GM12878 (cell line): ENCODE results near the gene CCDC9. TPM values are rescaled to one million over a fixed set of nuclear protein-coding genes. Genes with fewer than 3 reads are reported as not detected.

ENCODE experiments used
- ATAC-seq: fragments of 200-7000 bp; cut with Tn5 transposase; 3 replicates; pipeline ENCODE4 v1.9.1; 2020; ENCODE audit warnings: mild to moderate bottlenecking, moderate library complexity
- BruUV-seq: library from RNA; stranded (reverse); fragments of 400-500 nt; replicated peaks from 2 replicates; lab custom pipeline; 2021; lab: Mats Ljungman, UMichigan
- CTCF ChIA-PET: fragments of 300-600 bp; sonication (Branson Sonifier 250); formaldehyde crosslinking; extraction: SDS; loops from one replicate; lab custom pipeline; 2021; ENCODE audit warnings: inconsistent platforms; lab: Yijun Ruan, JAX
- POLR2A ChIA-PET: fragments of 350-600 bp; formaldehyde crosslinking; extraction: SDS; loops from one replicate; lab custom pipeline; 2021; ENCODE audit warnings: inconsistent platforms; lab: Charles Lee
- RAD21 ChIA-PET: fragments of 300-600 bp; sonication (Branson Sonifier 250); formaldehyde crosslinking; loops from one replicate; lab custom pipeline; 2023; ENCODE audit warnings: antibody characterized with exemption; ENCODE audit not compliant: unreplicated experiment; lab: Charles Lee
- SMC1A ChIA-PET: fragments of 300-600 bp; sonication (Branson Sonifier 250); formaldehyde crosslinking; loops from one replicate; lab custom pipeline; 2023; ENCODE audit not compliant: unreplicated experiment, uncharacterized antibody; lab: Charles Lee
- DNase-seq: peaks from one replicate; pipeline ENCODE4 v3.0.0-alpha.2; 2011; ENCODE audit warnings: low read depth, low spot score
- FAIRE-seq: peaks from 3 replicates; lab custom pipeline; 2011; peaks lifted over from hg19 to GRCh38; lab: Jason Lieb, UNC
- H2AFZ ChIP-seq: 2 replicates; pipeline ENCODE4 v1.6.0; 2011; ENCODE audit warnings: low read depth, low read length, control low read depth; ENCODE audit not compliant: control insufficient read depth
- H3K27ac ChIP-seq: 2 replicates; pipeline ENCODE4 v1.5.1; 2011; ENCODE audit warnings: control low read depth; ENCODE audit not compliant: control insufficient read depth, insufficient read depth
- H3K27me3 ChIP-seq, 2 experiments: replicated peaks in 1 of 2; 2 replicates each; pipeline versions ENCODE4 v1.6.0 to v1.6.1; 2011; ENCODE audit warnings: low read length in 1 of 2; ENCODE audit not compliant: control insufficient read depth in 2 of 2, insufficient read depth in 2 of 2
- H3K36me3 ChIP-seq, 2 experiments: 2 replicates each; pipeline ENCODE4 v1.5.1; 2011; ENCODE audit warnings: low read length in 1 of 2; ENCODE audit not compliant: control insufficient read depth in 2 of 2, insufficient read depth in 2 of 2
- H3K4me1 ChIP-seq: 2 replicates; pipeline ENCODE4 v1.6.1; 2011; ENCODE audit warnings: mild to moderate bottlenecking, low read length, moderate library complexity, mixed read lengths; ENCODE audit not compliant: control insufficient read depth, insufficient read depth
- H3K4me2 ChIP-seq: 2 replicates; pipeline ENCODE4 v1.6.0; 2011; ENCODE audit warnings: control low read depth; ENCODE audit not compliant: control insufficient read depth, insufficient read depth
- H3K4me3 ChIP-seq: fragments of 200-600 bp; sonication (generic); 2 replicates; pipeline ENCODE4 v1.5.1; 2016
- H3K79me2 ChIP-seq: 2 replicates; pipeline ENCODE4 v1.6.0; 2011; ENCODE audit warnings: low read length; ENCODE audit not compliant: control insufficient read depth, insufficient read depth
- H3K9ac ChIP-seq: 2 replicates; pipeline ENCODE4 v1.8.0; 2011; ENCODE audit warnings: low read length, control low read depth, mixed read lengths; ENCODE audit not compliant: control insufficient read depth, insufficient read depth
- H3K9me3 ChIP-seq: replicated peaks from 3 replicates; pipeline ENCODE4 v1.5.1; 2011; ENCODE audit warnings: mild to moderate bottlenecking, low read length; ENCODE audit not compliant: control insufficient read depth, insufficient read depth
- H4K20me1 ChIP-seq: 2 replicates; pipeline ENCODE4 v1.6.0; 2011; ENCODE audit not compliant: control insufficient read depth, insufficient read depth
- CBX5 ChIP-seq: sonication (generic); IDR thresholded peaks from 2 replicates; pipeline ENCODE4 v1.6.1; 2016; ENCODE audit warnings: low read depth, moderate library complexity, mild to moderate bottlenecking, inconsistent platforms
- CHD2 ChIP-seq: IDR thresholded peaks from 2 replicates; pipeline ENCODE4 v1.6.1; 2011; ENCODE audit warnings: low read depth, low read length, improper control_type of control experiment, borderline replicate concordance
- EZH2 ChIP-seq: IDR thresholded peaks from 2 replicates; pipeline ENCODE4 v1.6.1; 2012; ENCODE audit warnings: low read depth, mild to moderate bottlenecking, control low read depth, inconsistent platforms, low read length, borderline replicate concordance; ENCODE audit not compliant: control insufficient read depth
- HCFC1 ChIP-seq: fragments of 150-350 bp; IDR thresholded peaks from 2 replicates; pipeline ENCODE4 v1.6.1; 2014; ENCODE audit warnings: low read length
- HDGF ChIP-seq: fragments of 450-650 bp; IDR thresholded peaks from 2 replicates; pipeline ENCODE4 v1.6.1; 2016; ENCODE audit warnings: antibody characterized with exemption
- RAD21 ChIP-seq: IDR thresholded peaks from 2 replicates; pipeline ENCODE4 v1.6.1; 2011; ENCODE audit warnings: mild to moderate bottlenecking, low read depth, low read length, moderate library complexity; ENCODE audit not compliant: insufficient read depth
- SIN3A ChIP-seq: IDR thresholded peaks from 2 replicates; pipeline ENCODE4 v1.6.1; 2012; ENCODE audit warnings: low read depth, low read length, improper control_type of control experiment
- SUZ12 ChIP-seq: fragments of 200-600 bp; sonication (generic); IDR thresholded peaks from one replicate; pipeline ENCODE4 v1.6.1; 2018; ENCODE audit warnings: antibody characterized with exemption, mild to moderate bottlenecking; ENCODE audit not compliant: unreplicated experiment
- YY1 ChIP-seq: IDR thresholded peaks from 2 replicates; pipeline ENCODE4 v1.6.1; 2011; ENCODE audit warnings: low read depth, mild to moderate bottlenecking, low read length
- ZBED1 ChIP-seq: IDR thresholded peaks from 2 replicates; pipeline ENCODE4 v1.6.1; 2016; ENCODE audit warnings: borderline replicate concordance
- WGBS: methylation state at CpG from one replicate; pipeline ENCODE4 v1.1.6; 2016; ENCODE audit warnings: low lambda C conversion rate; ENCODE audit not compliant: insufficient replicate concordance, insufficient coverage; ENCODE audit errors: missing lambda C conversion rate; 5-methylcytosine and 5-hydroxymethylcytosine counted together
- in situ Hi-C: fragments of 300-500 bp; cut with MboI; formaldehyde crosslinking; loops from 9 replicates; pipeline ENCODE4 v1.14.3; 2018; ENCODE audit warnings: mixed read lengths
- intact Hi-C: fragments of 100-400 bp; cut with micrococcal nuclease; formaldehyde crosslinking; loops from one replicate; pipeline ENCODE4 v1.14.2; 2022; ENCODE audit not compliant: unreplicated experiment
- polyA plus RNA-seq, 11 experiments: library from polyadenylated mRNA; depleted of rRNA in 4 of 11; unstranded in 6 of 11; stranded (reverse) in 5 of 11; fragments of >200 nt; fragmentation: Nextera tagmentation in 4 of 11; fragmentation: Illumina TruSeq in 1 of 11; extraction: Ambion mirVana in 4 of 11; extraction: Trizol in 1 of 11; gene quantifications; 1 replicate in 1 of 11; 2 replicates in 10 of 11; pipeline versions ENCODE4 v1.2.1 to v1.2.3, GENCODE V29; 2011 to 2016; ENCODE audit warnings: inconsistent platforms in 2 of 11, missing spikeins in 2 of 11, low read depth in 1 of 11
- total RNA-seq, 4 experiments: library from RNA; depleted of rRNA in 3 of 4; stranded (reverse); fragments of >200 nt in 3 of 4; fragmentation: Illumina TruSeq in 1 of 4; extraction: Trizol in 1 of 4; gene quantifications; 2 replicates each; pipeline versions ENCODE4 v1.2.1 to v1.2.3, GENCODE V29; 2013 to 2021
- TF ChIP-seq, protein P1 (sequence below): fragments of 450-650 bp; formaldehyde crosslinking; IDR thresholded peaks from 2 replicates; pipeline ENCODE4 v1.4.0; 2022; ENCODE audit warnings: mild to moderate bottlenecking, moderate library complexity

Gene CCDC9
- total and polyA plus RNA-seq, 10 of the 15 experiments (the other 5 are each of a cell fraction or from before 2014, with no cell fraction given) = 0.18 to 17.5 (median 7.1) TPM; not detected in 1

GRCh38 chr19:47268028-47268427, 11.7 kb downstream of the CCDC9 start:
- no peak for DNase-seq
- H3K27ac ChIP-seq = no peak overlapping the region
- no peaks in the 10 kb centered on the region for H3K79me2 ChIP-seq
- no peaks in the 10 kb centered on the region for H4K20me1 ChIP-seq
- no peak for TF ChIP-seq SIN3A
- no peak for TF ChIP-seq EZH2
- no peak for TF ChIP-seq HCFC1
- TF ChIP-seq, protein P1, sequence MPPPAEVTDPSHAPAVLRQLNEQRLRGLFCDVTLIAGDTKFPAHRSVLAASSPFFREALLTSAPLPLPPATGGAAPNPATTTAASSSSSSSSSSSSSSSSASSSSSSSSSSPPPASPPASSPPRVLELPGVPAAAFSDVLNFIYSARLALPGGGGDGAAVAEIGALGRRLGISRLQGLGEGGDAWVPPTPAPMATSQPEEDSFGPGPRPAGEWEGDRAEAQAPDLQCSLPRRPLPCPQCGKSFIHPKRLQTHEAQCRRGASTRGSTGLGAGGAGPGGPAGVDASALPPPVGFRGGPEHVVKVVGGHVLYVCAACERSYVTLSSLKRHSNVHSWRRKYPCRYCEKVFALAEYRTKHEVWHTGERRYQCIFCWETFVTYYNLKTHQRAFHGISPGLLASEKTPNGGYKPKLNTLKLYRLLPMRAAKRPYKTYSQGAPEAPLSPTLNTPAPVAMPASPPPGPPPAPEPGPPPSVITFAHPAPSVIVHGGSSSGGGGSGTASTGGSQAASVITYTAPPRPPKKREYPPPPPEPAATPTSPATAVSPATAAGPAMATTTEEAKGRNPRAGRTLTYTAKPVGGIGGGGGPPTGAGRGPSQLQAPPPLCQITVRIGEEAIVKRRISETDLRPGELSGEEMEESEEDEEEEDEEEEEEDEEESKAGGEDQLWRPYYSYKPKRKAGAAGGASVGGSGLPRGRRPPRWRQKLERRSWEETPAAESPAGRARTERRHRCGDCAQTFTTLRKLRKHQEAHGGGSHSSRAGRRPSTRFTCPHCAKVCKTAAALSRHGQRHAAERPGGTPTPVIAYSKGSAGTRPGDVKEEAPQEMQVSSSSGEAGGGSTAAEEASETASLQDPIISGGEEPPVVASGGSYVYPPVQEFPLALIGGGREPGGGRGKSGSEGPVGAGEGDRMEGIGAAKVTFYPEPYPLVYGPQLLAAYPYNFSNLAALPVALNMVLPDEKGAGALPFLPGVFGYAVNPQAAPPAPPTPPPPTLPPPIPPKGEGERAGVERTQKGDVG (CRISPR knock-in tag) = no peak
- no peak for TF ChIP-seq YY1
- no peak for TF ChIP-seq RAD21
- TF ChIP-seq HDGF = no peak
- TF ChIP-seq ZBED1 = no peak
- TF ChIP-seq SUZ12 = no peak
- no peak for TF ChIP-seq CHD2
- no peak for TF ChIP-seq CBX5
- H2AFZ ChIP-seq = no peak overlapping the region
- H3K4me1 ChIP-seq = peaks cover 5% of the 10 kb centered on the region; the same call in 1 of the 2 replicates
- ATAC-seq = no peak
- ChIA-PET RAD21 (no interaction called here), SMC1A (interaction anchor here (0.6 kb wide), 1 partner anchor 347 kb away, joined by 3 read pairs; no protein-coding TSS in a partner anchor), CTCF (no interaction called here), POLR2A (interaction anchor here (0.9 kb wide), 1 partner anchor 11 kb away, joined by 3 read pairs; the partner anchor contains the start of gene CCDC9)
- H3K4me3 ChIP-seq = no peak overlapping the region
- no peaks in the 10 kb centered on the region for H3K27me3 ChIP-seq
- 78% methylated on average over 6 of the region's 6 CpGs for WGBS
- H3K9me3 ChIP-seq = no peaks in the 10 kb centered on the region
- intact Hi-C loops = no loop called here
- no peak overlapping the region for H3K4me2 ChIP-seq
- no TSS peak for BruUV-seq
- in situ Hi-C loops = no loop called here
- H3K9ac ChIP-seq = no peak overlapping the region
- H3K36me3 ChIP-seq = peaks cover 2 to 4% of the 10 kb centered on the region in 2 experiments; a peak in 3 of 4 replicates
- FAIRE-seq = no peak
